NCI-H2196 treated with DMSO at 0.1 percent for 48 hours (cell line): Measurements from ENCODE around the gene EXOSC7.
"Not testable (repeated sequence)": the region's sequence is repeated elsewhere in the genome, so short reads cannot be mapped to it uniquely, and the experiment has no call there.

Experiments
- DNase-seq: peaks from one replicate; lab custom pipeline; 2025; ENCODE audit not compliant: unreplicated experiment; lab: John Stamatoyannopoulos, UW

EXOSC7 gene

DNA sequence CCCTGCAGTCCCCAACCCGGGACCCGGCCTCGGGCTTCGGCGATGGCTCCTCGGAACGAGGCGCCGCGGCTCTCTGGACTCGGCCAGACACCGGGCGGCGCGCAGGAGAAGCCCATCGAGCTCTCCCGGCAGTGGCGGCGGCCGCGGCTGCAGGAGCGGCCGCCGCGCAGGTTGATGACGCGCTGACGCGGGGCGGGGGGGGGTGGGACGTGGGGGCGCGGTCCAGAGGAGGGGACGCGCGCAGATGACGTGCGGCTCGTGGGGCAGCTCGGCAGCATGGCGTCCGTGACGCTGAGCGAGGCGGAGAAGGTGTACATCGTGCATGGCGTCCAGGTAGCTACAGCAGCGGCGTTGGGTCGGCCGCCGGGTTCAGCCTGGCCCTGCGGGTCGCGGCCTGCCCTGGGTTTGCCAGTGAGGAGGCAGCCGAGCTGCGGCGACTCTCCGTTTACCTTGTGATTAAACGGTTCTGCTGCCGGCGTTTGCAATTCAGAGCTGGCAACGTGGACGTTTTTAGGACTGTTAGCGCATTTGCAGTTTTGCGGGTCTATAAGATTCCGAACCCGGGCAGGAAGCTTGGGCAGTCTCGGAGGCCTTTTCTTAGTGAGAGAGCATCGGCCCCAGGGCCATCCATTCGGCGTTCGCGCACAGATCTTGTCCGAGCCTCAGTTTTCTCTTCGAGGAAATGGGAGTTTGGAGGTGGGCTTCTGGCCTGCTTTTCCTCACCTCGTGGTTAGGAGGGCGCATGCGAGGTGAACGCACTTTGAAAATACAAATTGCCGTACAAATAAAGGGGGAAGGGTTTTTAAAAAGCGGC, at the start of gene EXOSC7, which contains the start of gene ZDHHC3:
TSS of gene EXOSC7 (plus strand) at position 243 of the 814 bp plus-strand sequence. CDS start at position 277, 34 bp downstream.
TSS of gene ZDHHC3 (minus strand) at position 173 of the 814 bp plus-strand sequence. CDS start 16,738 bp downstream, outside the sequence.
- DNase-seq: no peak

DNA sequence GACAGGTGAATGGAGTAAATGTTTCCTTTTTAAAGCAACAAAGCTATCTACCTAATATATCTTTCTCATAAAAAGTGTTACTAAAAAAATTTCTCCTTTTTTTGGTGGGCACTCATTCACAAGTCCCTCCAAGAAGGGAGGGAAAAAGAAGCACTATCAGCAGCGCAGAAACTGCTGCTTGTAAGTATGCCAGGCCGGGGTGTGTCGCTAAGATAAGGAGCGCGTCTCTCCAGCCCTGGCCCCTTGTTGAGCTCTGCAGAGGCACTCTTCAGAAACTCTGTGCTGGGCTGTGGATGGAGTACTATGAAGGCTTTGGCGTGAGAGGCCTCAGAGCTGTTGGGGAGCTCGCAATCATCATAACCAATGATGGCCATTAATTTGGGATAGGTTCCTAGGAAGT, 49.1 kb upstream of the EXOSC7 start:
- DNase-seq: no peak

DNA sequence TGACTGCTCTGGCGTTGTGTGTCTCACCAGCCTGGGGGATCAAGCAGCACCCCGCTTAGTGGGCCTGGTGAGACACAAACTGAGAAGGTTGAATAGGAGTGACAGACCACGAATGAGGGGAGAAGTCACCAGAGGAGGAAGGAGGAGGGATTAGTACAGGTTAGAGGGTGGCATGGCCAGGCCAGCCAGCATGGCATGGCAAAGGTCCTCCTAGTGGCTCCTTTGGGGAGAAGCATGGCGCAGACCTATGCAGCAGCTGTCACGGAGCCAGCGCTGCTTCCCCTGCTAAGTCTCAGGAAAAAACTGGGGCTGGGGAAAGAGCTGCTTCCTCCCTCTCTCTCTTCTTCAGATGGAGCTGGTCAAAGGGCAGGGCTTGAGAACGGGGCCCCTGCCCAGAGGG, 48.7 kb upstream of the EXOSC7 start:
- no peak for DNase-seq

DNA sequence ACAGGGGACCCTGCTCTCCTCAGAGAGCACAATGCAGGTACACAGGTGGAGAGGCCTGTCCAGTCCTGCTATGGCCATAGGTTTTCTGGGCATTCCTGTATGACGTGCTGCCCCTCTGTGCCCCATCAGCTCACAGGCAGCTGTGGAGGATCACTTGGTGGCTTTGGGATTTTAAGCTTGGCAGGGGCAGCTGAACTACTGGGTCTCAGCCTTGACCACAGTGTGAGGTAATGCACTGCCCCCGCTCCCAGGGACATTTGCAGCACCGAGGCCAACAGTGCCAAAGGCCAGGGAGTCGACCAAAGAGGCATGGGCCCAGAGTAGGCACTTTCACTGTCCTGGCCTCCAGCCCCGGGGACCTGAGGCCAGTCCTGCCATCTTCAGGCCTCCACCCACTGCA, 46.3 kb upstream of the EXOSC7 start:
- no peak for DNase-seq

DNA sequence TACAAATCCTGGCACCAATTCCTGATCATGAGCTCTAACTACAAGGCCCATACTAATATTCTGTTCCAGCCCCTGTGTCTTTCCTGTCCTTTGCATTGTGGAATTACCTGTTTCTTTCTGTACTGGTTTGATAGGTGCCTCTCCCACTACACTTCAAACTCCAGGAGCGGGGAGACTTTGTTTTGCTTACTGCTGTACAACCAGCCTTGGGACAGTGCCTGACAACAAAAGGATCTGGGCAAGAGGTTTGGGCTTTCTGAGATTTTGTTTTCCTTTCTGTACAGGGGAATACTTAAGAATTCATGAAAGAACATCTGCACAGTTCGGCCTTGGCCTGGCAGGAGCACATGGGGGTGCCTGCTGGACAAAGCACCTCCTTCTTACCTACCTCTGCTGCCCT, 45.1 kb upstream of the EXOSC7 start:
- DNase-seq: no peak

DNA sequence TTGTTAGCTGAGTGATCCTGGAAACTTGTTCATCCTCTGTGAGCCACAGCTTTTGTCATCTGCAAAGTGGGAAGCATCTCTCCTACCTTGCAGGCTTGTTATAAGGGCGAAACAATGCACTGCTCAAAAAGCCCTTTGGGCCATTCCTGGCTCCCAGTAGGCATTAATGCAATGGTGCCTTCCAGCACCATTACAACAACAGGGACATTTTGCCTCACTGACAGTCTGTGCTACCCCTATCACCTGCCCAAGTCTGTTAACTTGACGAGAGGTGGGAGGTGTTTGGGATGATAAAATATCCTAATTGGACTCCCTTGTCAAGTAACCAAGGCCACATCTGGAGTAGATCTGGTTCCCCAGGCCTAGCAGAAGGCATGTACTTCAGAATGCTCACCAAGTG, 44.3 kb upstream of the EXOSC7 start:
- DNase-seq: no peak

DNA sequence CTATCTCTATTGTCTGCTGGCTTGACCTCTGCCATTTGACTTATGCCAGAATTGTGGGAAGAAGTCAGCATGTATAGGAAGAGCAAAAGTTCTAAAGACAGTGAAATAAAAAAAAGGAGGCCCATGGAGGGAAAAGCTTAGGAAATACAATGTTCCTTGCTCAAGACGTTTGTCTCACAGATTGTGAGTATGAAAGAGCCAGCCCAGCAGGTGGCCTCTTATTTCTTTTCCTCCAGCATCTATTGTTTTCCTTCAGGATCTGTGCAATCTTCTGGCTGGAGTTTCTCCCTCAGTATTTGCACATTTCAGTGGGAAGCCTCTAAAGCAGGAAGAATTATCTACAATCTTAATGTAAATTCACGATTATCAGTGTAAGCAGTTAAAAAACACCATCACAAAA, 43.8 kb upstream of the EXOSC7 start:
- DNase-seq: no peak

DNA sequence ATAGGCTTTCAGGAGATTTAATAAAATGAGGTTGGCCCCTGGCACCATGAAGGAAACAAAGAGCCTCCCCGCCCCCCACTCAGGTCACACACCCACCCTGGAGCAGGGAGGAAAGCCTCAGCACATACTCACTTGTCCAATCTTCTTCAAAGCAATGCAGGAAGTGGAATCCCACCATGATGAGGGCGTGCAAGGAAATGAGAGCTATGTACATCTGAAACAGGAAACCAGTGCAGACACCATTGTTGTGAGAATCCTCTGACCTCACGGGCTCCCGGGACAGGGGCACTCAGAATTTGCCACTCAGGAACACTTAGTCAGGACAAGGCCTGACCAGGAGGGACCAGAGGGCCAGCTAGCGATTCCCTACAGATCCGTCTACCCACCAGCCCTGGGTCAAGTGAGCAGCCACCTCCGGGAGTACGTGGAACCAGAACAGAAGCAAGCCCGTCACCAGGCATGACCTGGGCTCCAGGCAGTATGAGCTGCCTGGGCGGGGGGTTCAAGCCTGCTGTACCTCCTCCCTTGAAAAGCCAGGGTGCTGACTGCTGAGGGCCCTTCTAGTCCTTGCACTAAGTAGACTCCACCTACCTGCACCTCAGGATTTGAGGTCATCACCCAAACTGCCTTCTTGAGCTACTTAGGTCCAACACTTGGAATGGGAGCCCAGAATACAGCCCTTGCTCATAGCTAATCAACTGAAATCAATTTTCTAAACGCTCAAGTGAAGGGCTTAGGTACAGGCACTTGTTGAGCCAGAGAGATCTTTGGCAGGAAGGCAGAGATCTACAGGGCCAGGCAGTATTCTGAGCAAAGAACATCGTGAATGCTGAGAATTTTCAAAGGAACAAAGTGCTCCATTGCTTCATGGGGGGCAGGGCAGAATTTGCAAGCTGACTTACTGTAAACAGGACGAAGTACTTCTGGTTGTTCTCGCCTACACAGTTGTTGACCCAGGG, 42.8 kb upstream of the EXOSC7 start:
- no peak for DNase-seq

DNA sequence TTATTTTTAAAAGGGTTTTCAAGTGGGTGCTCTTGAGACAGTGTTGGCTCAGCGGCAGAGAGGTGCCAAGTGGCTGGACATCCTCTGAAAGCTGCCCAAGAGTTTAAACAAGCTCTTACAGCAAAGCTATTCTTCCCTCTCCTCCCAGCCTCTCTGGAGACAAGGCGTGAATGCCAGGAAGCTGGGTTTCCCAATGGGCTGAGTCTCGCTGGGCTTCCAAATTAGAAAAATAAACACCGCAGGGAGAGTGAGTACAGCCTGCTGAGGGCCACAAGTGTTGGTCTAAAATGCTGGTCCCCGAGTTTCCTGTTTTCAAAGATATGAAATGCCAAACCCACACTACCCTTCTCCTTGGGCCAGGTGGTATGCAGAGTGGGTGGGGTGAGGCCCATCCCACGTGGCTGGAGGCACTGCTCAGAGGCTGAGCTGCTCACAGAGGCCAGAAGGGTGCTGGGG, 36.4 kb upstream of the EXOSC7 start:
- no peak for DNase-seq

DNA sequence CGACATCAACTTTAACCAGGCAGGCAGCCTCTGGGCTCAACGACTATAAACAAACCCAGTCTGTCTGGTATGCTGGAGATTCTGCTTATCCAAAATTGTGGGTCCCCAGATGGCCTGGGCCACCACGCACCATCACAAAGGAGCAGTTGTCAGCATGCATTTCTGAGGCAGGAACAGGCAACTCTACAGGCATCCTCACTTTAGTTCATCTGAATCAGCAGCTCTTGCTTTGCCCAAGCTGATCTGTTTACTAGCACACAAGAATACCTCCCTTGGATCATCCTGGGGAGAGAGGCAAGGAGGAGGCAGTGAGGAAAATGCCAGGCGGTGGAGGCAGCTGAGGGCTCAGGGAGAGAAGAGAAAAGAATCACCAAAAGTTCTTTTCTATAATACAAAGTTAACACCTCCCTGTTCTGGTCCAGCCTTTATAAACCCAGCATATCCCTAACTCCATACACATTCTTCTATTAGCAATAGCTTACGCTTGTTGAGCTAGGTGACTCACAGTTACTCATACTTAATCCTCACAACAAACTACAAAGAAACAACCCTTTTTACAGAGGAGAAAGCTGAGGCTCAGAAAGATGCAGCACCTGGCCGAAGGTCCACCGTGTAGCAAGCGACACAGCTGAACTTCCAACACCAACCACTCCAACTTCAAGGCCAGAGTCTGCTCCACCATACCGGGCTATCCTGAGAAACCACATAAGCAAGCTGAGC, 33.7 kb upstream of the EXOSC7 start:
- no peak for DNase-seq

DNA sequence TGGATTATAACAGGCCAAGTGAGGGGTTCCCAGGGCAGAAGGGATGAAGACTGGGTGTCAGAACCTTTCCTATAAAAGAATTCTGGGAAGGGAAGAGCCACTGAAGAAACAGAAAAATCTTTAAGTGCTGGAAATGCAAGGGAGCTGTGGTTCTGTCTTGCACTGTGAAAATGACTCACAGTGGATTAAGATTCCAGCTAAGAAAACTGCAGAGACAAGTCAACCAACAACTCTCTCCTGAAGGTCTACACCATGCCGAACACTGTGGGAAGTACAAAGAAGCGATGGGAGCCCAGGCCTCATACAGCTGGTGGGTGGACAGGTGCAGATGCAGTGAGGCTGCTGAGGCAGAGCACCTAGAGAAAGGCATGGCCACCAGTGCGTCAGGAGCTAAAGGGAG, 27.8 kb upstream of the EXOSC7 start:
- DNase-seq: no peak

DNA sequence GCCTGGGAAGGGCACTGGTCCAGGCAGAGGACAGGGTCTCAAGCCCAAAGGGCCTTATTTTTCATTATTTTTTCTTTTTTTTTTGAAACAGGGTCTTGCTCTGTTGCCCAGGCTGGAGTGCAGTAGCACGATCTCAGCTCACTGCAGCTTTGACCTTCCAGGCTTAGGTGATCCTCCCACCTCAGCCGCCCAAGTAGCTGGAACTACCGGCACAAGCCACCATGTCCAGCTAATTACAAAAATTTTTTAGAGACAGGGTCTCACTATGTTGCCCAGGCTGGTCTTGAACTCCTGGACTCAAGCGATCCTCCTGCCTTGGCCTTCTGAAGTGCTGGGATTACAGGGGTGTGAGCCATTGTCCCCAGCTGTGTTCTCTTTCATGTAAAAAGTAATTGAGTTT, 26.3 kb upstream of the EXOSC7 start:
- not testable (repeated sequence) for DNase-seq

DNA sequence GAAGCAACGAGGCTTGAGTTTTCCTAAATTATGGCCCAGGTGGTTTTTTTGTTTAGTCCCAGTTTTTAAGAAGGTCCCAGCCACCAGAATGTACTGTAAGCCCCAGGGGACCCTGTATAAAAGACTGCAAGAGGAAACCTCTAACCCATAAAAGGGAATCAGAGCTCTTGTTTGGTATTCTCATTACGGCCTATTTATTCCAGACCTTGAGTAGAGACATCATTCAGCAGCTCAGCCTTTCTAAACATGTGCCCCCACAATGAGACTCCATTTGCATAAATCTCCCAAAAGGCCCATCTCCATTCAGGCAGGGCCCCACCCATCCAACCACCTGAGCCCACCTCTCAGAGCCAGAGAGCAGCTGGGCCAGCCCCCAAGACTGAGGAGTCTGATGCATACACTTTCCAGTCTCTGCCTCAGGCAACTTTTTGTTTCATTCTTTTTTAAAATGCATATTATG, 25.7 kb upstream of the EXOSC7 start:
- no peak for DNase-seq

DNA sequence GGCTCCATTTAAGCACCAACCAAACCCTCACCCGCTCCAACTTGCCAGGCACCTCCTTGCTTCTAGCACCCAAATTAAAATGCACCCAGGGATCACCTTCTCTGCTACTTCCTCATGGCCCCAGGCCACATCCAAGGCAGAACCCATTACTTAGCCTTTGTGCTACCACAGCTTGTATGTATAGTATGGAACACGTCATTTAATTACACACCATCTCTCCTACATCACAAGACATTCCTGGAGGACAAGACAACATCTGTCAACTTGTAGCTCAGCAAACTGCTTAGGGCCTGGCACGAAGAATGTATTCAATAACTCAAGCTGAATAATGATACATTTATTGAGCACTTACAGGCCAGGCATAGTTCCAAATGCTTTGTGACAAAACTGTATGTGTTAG, 23.4 kb upstream of the EXOSC7 start:
- no peak for DNase-seq

DNA sequence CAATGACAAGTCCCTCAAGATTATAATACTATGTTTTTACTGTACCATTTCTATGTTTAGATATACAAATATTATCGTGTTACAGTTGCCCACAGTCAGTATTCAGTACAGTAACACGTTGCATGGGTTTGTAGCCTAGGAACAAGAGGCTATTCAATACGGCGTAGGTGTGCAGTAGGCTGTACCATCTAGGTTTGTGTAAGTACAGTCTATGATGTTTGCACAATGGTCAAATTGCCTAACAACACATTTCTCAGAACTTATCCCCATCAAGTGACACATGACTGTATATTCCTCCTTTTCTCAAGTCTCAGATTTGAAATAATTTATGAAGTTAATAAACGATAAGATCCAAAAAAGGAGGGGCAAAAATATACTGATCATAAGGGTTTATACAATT, 21.7 kb upstream of the EXOSC7 start:
- no peak for DNase-seq

DNA sequence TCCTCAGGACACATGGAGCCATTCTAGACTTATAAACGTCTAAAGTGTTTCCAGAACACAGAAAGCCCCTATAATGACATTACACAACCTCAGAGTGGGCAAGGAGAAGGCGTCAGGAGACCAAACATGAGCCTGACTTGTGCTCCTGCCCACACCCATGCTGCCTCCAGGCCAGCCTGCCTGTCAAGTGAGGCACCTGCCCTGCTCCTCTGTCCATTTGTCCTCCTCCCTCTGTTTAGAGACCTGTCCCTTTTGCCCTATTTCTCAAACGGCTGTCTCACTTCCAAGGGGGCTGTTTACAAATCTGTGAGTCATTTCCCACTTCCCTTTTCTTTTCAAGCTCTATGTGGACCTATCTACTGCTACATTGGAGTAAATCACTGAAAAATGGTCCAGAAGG, 21.1 kb upstream of the EXOSC7 start:
- DNase-seq: no peak

DNA sequence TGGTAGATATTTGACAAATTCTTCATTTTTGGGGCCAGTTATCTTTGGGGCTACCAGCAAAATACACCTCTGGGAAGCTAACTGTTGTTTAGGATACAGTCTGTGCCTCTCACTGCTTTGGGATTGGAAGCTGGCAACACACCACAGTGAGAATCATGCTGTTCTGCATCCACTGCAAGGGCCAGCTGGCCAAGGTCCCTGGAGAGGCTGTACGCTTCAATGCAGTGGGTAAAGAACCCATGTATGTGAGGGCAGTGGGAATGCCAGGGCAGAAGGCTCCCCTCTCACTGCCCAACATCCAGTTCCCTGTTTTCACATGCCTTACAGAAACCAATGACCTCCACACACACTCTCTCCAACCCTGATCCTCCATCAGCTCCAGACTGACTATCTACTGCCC, 20.1 kb upstream of the EXOSC7 start:
- no peak for DNase-seq

DNA sequence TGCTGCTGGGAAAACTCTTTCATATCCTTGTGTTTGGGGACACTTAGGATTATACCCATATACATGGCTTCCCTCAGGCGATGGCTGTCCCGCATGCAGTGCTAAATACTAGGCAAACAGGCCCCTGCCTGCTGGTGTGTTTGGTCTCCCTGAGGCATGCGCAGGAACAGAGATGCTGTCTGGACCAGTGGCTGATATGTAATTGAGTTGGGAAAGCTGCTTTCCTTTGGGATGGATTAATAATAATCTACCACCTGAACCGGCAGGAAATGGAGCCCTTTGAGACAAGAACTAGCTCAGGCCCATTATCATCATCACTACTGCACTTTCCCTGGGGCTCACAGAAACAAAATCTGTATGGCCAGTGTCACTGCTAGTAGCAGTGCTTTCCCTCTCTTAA, 18.1 kb upstream of the EXOSC7 start:
- no peak for DNase-seq

DNA sequence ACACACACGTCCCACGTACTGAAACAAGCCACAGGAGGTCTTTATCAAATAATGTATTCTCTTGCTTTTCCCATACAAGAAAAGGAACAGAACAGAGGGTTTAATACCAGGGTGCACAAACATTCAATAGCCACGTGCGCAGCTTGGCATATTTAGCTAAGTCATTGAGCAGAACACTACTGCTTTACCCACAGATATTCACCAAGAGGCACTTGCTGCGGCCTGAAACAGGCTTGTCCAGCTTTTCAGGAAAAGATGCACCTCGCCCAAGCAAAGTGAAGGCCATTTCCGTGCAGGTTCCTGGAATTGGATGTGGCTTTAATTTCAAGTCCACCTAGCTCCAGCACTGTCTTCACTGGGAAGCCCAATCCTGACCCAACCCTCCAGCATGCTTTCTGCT, 17.7 kb upstream of the EXOSC7 start:
- no peak for DNase-seq

DNA sequence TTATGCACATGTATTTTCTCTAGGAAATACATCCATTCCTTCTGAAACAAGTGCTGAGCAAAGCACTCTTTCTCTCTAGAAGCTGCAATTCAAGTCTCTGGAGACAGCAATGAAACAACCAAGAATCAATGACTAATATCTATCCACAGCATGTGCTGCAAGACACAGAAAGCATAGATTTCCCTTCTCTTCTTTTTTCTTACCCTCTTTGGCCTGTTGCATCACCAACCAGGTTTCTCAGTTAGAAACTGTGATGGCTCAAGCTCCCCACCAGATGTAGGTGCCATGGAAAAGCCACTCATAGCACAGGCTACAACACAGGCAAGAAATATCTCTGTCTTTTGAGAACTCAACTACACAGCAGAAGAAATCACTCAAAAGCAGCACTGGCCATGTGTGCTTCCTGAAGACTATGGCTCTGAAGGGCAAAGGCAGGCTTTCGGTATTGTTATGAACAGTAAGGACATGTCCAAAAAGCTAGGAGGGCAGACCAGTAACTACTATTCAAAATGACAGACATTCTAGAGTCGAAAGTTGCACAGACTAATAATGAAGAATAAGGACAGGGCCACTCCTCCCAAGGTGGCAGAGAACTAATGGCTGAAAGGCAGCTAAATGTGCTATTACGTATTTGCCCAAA, 15.5 kb upstream of the EXOSC7 start:
- no peak for DNase-seq

DNA sequence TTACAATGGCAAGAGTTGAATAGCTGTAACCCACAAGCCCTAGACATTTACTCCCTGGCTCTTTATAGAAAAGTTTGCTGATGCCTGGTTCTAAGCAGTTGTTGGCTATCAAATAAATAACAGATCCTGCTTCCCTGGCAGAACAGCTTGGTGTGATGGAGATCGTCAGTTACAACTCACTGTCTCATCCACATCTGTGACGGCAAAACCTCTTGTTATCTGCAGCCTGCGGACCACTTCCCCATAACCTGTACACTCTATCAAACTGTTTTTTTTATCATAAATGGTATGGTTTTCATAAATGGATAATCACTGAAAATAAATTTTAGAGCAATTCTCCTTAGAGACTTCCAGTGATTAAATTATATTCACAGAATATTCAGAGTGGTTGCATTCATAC, 14.2 kb upstream of the EXOSC7 start:
- DNase-seq: no peak
